Activated naive CD8-positive, alpha-beta T cell treated with anti-CD3 and anti-CD28 coated beads, Interleukin-2, amount 50 U/mL, for 24 hours (primary cell): ENCODE measurements around the gene ATXN10.

Experiments
- ATAC-seq: fragments of 150-1000 bp; cut with Tn5 transposase; one replicate; pipeline ENCODE4 v1.10.0; 2021
- DNase-seq: peaks from one replicate; pipeline ENCODE4 v3.0.0; 2021
- H3K27ac Mint-ChIP-seq: one replicate; pipeline ENCODE4 v1.8.0; 2021; ENCODE audit warnings: mild to moderate bottlenecking, mixed read lengths
- H3K27me3 Mint-ChIP-seq: one replicate; pipeline ENCODE4 v1.8.0; 2021; ENCODE audit warnings: mixed read lengths
- H3K36me3 Mint-ChIP-seq: one replicate; pipeline ENCODE4 v1.8.0; 2021; ENCODE audit warnings: low read depth, mixed read lengths
- H3K4me1 Mint-ChIP-seq: one replicate; pipeline ENCODE4 v1.8.0; 2021; ENCODE audit warnings: mixed read lengths
- H3K4me3 Mint-ChIP-seq: one replicate; pipeline ENCODE4 v1.8.0; 2021; ENCODE audit warnings: mild to moderate bottlenecking, moderate library complexity, mixed read lengths
- H3K9me3 Mint-ChIP-seq: one replicate; pipeline ENCODE4 v1.8.0; 2021; ENCODE audit warnings: mixed read lengths

Gene ATXN10

GRCh38 chr22:45833613-45834012, 162.0 kb downstream of the ATXN10 start:
- no peak for ATAC-seq
- no peaks in the 10 kb centered on the region for H3K9me3 Mint-ChIP-seq
- no peak for DNase-seq
- H3K4me1 Mint-ChIP-seq: peaks cover 1% of the 10 kb centered on the region
- H3K36me3 Mint-ChIP-seq: peaks cover 11% of the 10 kb centered on the region
- no peaks in the 10 kb centered on the region for H3K27me3 Mint-ChIP-seq
- no peak overlapping the region for H3K4me3 Mint-ChIP-seq
- H3K27ac Mint-ChIP-seq: no peak overlapping the region

DNA sequence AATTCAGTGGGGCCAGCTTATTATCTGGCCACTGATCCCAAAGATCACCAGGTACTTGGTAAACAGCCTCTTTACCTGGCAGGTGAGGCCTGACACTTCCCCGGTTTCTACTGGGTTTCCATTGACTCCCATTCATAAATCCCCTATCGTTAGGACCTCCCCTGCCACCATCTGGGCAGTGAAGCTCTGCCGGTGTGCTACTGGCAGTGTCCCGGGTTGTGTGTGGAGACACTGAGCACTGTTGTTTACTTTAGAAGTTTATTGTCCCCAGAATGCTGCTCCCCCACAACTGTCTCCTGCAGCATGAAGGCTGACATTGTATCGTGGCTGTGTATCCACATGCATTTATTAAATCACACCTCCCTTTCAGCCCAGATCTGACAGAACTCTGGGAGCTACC, 162.6 kb downstream of the ATXN10 start:
- Mint-ChIP-seq H3K4me3 (no peak overlapping the region), H3K4me1 (peaks cover 1% of the 10 kb centered on the region), H3K9me3 (no peaks in the 10 kb centered on the region), H3K27ac (no peak overlapping the region), H3K36me3 (peaks cover 7% of the 10 kb centered on the region), H3K27me3 (no peaks in the 10 kb centered on the region)
- DNase-seq (no peak), ATAC-seq (no peak)

- Mint-ChIP-seq H3K27ac (no peak overlapping the region), H3K36me3 (peaks cover 7% of the 10 kb centered on the region), H3K9me3 (no peaks in the 10 kb centered on the region), H3K4me3 (no peak overlapping the region), H3K4me1 (peaks cover 1% of the 10 kb centered on the region), H3K27me3 (no peaks in the 10 kb centered on the region)
- DNase-seq (no peak), ATAC-seq (no peak)
Measured at GRCh38 chr22:45834795-45835194, 163.2 kb downstream of the ATXN10 start.

- Mint-ChIP-seq H3K27ac (no peak overlapping the region), H3K36me3 (peaks cover 11% of the 10 kb centered on the region), H3K4me3 (no peak overlapping the region), H3K4me1 (peaks cover 1% of the 10 kb centered on the region), H3K9me3 (no peaks in the 10 kb centered on the region), H3K27me3 (no peaks in the 10 kb centered on the region)
- DNase-seq: no peak
- no peak for ATAC-seq
Measured at GRCh38 chr22:45836418-45837169, 165.0 kb downstream of the ATXN10 start.

DNA sequence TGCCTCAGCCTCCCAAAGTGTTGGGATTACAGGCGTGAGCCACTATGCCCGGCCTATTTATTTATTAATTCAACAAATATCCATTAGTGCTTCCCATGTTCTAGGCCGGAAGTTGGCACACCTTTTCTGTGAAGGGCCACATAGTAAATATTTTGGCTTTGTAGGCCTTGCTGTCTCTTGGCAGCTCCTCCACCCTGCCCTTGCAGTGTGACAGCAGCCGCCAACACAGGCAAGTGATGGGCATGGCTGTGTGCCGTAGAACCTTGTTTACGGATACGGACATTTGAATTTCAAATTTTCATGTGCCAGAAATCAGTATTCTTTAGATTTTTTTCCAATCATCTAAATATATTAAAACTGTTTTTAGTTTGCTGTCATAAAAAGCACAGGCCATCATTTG, 165.9 kb downstream of the ATXN10 start:
- ATAC-seq: no peak
- Mint-ChIP-seq H3K4me3 (no peak overlapping the region), H3K36me3 (peaks cover 8% of the 10 kb centered on the region), H3K27ac (no peak overlapping the region), H3K9me3 (no peaks in the 10 kb centered on the region), H3K4me1 (peaks cover 1% of the 10 kb centered on the region), H3K27me3 (no peaks in the 10 kb centered on the region)
- no peak for DNase-seq

GRCh38 chr22:45838305-45838887, 166.8 kb downstream of the ATXN10 start:
- DNase-seq (no peak), ATAC-seq (no peak)
- Mint-ChIP-seq H3K4me3 (no peak overlapping the region), H3K4me1 (peaks cover 1% of the 10 kb centered on the region), H3K36me3 (peaks cover 15% of the 10 kb centered on the region), H3K9me3 (no peaks in the 10 kb centered on the region), H3K27me3 (no peaks in the 10 kb centered on the region), H3K27ac (no peak overlapping the region)

DNA sequence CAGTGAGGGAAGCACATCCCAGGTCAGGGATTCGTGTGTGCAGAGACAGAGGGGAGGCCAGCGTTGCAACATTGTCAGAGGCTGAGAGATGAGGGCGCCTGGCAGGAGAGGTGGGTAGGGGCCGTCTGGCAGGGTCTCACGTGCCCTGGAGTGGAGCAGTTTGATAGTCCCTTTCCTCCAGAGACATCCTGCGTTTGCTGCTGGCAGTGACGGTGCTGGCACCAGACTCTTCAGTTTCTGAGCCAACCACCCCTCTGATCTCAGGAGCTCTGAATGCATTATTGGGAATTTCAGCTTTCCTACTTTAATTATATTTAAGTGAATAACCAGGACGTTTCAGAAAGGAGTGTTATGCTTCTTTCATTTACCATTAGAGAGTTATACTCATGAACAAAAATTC, 168.8 kb downstream of the ATXN10 start:
- no peaks in the 10 kb centered on the region for H3K4me1 Mint-ChIP-seq
- DNase-seq: no peak
- no peak for ATAC-seq
- no peak overlapping the region for H3K27ac Mint-ChIP-seq
- no peak overlapping the region for H3K4me3 Mint-ChIP-seq
- peaks cover 32% of the 10 kb centered on the region for H3K36me3 Mint-ChIP-seq
- H3K9me3 Mint-ChIP-seq: no peaks in the 10 kb centered on the region
- no peaks in the 10 kb centered on the region for H3K27me3 Mint-ChIP-seq

DNA sequence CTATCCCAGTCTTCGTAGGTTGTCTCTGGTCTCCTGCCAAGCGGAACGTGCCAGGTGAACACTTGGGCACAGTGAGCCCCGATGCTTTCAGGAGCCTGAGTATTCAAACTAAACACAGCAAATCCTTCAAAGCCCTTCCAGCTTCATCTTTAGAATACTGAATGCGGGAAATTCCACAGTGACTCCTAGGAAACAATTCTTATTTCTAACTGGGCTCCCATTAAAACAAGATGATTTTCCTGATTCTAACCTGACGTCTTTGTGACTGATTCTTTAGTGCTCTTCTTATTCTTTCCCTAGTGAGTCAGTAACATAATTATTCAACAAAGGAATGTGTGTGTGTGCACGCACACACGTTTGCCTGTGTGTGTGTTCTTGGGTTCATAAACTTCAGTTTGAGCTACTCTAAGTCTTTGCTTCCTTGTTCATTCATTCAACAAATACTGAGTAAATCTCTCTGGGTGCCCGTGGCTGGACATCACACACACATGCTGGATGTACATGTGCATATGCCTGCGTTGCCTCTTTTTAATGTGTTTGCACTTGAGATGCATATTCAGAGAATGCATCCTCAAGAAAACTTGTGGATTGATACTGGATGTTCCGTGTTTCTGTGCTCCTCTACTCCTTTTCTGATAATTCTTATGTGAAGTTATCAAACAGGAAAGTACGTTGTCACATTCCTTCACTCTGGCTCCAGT, 170.8 kb downstream of the ATXN10 start:
- H3K9me3 Mint-ChIP-seq: no peaks in the 10 kb centered on the region
- H3K4me3 Mint-ChIP-seq: no peak overlapping the region
- peaks cover 41% of the 10 kb centered on the region for H3K36me3 Mint-ChIP-seq
- ATAC-seq: no peak
- DNase-seq: no peak
- no peaks in the 10 kb centered on the region for H3K4me1 Mint-ChIP-seq
- no peak overlapping the region for H3K27ac Mint-ChIP-seq
- no peaks in the 10 kb centered on the region for H3K27me3 Mint-ChIP-seq

DNA sequence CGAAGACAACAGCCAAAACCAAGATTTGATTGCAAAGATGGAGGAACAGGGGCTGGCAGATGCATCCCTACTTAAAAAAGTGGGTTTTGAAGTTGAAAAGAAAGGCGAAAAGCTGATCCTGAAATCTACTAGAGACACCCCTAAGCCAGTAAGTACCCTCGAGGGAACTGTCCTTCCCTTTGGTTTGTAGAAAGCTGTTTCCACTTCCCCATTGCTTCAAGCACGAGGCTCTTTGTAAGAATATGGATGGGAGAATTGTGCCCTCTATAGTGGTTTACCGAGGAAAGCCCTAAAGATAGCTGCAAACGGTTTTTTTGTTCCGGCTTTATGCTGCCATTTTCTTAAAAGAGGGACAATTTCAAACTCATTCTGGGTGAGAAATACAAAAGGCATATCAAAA, 171.4 kb downstream of the ATXN10 start:
- Mint-ChIP-seq H3K4me3 (no peak overlapping the region), H3K4me1 (no peaks in the 10 kb centered on the region), H3K9me3 (no peaks in the 10 kb centered on the region), H3K36me3 (peaks cover 46% of the 10 kb centered on the region), H3K27me3 (no peaks in the 10 kb centered on the region), H3K27ac (no peak overlapping the region)
- ATAC-seq: no peak
- no peak for DNase-seq

DNA sequence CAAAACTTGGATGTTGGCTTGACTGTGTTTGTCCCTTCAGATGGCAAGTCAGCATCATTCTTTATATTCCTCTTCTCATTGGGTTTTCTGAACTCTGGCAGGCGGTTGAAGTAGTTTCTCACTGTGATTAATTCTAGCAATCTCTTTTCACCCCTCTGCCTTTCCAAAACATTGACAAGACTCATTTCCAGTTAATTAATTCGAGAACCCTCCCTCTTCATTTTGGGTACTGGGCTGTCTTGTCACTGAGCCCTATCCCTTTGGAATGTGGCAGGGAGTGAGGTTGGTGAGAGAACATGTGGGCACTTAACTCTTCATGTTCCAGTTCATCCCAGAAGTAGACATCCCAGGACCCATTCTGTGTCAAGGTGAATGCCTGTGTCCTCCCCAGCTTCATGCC, 172.4 kb downstream of the ATXN10 start:
- no peak for ATAC-seq
- DNase-seq: no peak
- no peaks in the 10 kb centered on the region for H3K27me3 Mint-ChIP-seq
- H3K36me3 Mint-ChIP-seq: peaks cover 55% of the 10 kb centered on the region
- no peak overlapping the region for H3K27ac Mint-ChIP-seq
- H3K4me3 Mint-ChIP-seq: no peak overlapping the region
- peaks cover 5% of the 10 kb centered on the region for H3K9me3 Mint-ChIP-seq
- no peaks in the 10 kb centered on the region for H3K4me1 Mint-ChIP-seq

GRCh38 chr22:45845076-45845487, 173.4 kb downstream of the ATXN10 start:
- Mint-ChIP-seq H3K27ac (no peak overlapping the region), H3K4me1 (no peaks in the 10 kb centered on the region), H3K27me3 (no peaks in the 10 kb centered on the region), H3K9me3 (peaks cover 12% of the 10 kb centered on the region), H3K4me3 (no peak overlapping the region), H3K36me3 (peaks cover 64% of the 10 kb centered on the region)
- DNase-seq (no peak), ATAC-seq (no peak)

DNA sequence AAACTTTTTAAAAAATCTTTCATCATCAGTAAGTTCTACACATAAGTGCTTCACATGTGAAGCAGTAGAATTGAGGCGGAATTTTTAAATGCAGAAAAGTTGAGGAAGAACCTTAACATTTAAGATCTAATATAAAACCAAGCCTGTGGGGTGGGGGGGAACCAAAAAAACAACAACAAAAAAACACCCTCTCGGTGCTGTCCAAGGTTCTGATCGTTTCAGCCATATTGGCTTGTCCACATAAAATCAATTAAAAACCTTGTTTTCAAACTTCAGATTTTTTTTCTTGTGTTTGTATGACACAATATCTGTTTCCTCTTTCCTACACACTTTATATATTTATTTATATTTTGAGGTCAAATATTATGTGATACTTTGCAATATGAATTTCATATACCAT, 175.3 kb downstream of the ATXN10 start:
- Mint-ChIP-seq H3K4me3 (no peak overlapping the region), H3K27ac (no peak overlapping the region), H3K9me3 (peaks cover 25% of the 10 kb centered on the region), H3K36me3 (peaks cover 79% of the 10 kb centered on the region), H3K4me1 (no peaks in the 10 kb centered on the region), H3K27me3 (no peaks in the 10 kb centered on the region)
- ATAC-seq (no peak), DNase-seq (no peak)

DNA sequence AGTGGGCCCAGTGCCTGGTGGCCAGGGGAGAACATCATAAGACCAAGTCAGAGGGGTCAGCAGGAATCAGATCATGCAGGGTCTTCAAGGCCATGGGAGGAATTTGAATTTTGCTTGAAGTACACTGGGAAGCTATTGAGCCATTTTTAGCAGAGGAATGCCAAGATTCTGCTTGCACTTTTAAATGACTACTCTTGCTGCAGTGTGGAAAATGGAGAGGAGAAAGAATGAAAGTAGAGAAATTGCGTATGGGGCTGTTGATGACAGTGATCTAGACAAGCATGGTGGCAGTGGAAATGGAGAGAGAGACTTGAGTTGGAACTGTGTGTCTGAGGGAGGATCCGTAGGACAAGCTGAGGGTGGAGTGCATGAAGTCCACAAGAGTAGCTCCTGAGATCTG, 177.3 kb downstream of the ATXN10 start:
- Mint-ChIP-seq H3K9me3 (peaks cover 36% of the 10 kb centered on the region), H3K27me3 (no peaks in the 10 kb centered on the region), H3K4me1 (no peaks in the 10 kb centered on the region), H3K4me3 (no peak overlapping the region), H3K36me3 (peaks cover 75% of the 10 kb centered on the region), H3K27ac (no peak overlapping the region)
- ATAC-seq: no peak
- no peak for DNase-seq

DNA sequence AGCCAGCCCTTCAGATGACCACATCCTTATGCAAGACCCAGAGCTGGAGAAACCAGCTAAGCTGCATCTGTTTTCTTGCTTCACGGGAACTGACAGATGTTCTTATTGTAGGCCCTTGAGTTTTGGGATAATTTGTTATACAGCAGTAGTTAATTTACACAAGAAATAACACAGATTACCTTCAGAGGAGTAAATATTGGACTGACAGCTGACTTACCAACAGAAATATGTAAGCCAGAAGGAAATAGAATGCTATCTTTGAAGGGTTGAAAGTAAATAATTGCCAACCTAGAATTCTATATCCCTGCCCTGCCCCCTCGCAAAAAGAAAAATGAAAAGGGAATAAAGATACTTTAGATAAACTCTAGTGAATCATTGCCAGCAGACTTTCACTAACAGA, 181.2 kb downstream of the ATXN10 start:
- H3K9me3 Mint-ChIP-seq: peaks cover 36% of the 10 kb centered on the region
- H3K36me3 Mint-ChIP-seq: peaks cover 51% of the 10 kb centered on the region
- DNase-seq (no peak), ATAC-seq (no peak)
- H3K27ac Mint-ChIP-seq: no peak overlapping the region
- no peak overlapping the region for H3K4me3 Mint-ChIP-seq
- H3K4me1 Mint-ChIP-seq: no peaks in the 10 kb centered on the region
- no peaks in the 10 kb centered on the region for H3K27me3 Mint-ChIP-seq

DNA sequence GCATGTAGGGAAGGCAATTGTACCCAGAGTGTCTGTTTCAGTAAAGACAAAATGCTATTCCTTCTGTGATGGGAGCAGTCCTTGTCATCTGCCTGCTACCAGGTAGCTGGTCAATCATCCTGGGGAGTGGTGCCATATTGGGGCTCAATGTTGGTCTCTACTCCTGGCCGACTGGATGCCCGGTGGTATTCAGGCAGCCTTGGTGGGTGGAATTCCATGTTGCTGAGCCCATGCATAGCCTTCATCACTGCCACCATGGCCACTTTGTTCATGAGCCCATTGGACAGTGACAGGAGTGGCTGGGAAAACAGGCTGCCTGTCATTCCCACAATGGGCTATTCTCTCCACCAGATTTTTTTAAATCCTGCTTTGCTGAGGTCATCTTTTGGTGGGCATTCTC, 184.3 kb downstream of the ATXN10 start:
- H3K4me3 Mint-ChIP-seq: no peak overlapping the region
- no peaks in the 10 kb centered on the region for H3K27me3 Mint-ChIP-seq

More for the DNA sequence above, 184.3 kb downstream of the ATXN10 start:
- DNase-seq (no peak), ATAC-seq (no peak)
- Mint-ChIP-seq H3K9me3 (peaks cover 18% of the 10 kb centered on the region), H3K27ac (no peak overlapping the region), H3K4me1 (no peaks in the 10 kb centered on the region), H3K36me3 (peaks cover 22% of the 10 kb centered on the region)
